Measurements from ENCODE around the gene HOXD4. TPM values are rescaled to one million over a fixed set of nuclear protein-coding genes. Genes with fewer than 3 reads are reported as not detected.

Gene HOXD4
- total RNA-seq, 1 experiment from 2014 or later, result not detected

DNA sequence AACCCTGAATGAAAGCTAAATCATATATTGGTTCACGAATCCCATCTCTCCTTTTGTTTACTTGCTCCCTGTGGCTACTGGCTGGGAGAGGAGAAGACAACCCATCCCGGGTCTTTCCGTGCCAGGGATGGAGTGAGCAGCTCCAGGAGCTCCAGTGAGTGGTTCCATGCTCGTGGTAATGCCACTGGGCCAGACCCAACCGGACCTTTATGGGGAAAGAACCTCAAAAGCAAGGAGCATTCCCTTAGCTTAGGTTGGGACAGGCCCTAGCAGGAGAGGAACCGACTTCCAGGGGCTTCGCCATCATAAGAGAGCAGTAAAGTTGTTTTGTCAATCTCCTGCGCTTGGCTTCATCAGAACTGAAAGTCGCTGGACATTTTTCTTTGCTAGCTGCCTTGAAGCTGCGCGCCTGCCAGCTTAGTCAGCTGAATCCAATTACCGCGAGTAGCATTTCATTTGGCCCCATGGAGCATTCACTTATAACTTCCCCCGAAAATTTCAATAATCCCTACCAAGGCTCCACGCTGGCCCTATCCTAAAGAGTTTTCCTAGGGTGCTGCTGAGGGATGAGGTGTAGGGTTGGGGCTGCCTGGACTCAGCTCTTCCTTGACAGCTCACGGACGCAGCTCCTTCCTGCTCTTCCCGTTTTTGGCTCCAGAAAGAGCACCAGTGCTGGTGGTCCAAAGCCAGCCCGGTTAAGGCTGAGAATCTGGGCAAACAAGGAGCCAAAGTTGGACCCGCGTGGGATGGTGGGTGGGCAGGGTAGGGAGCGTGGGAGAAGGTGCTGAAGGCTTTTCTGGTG is 10.7 kb downstream of the HOXD4 start:
- ATAC-seq (no peak), DNase-seq (ENCODE audit: low spot score) (no peak)
- CTCF ChIA-PET, result interaction anchor here (0.7 to 2.1 kb wide), 6 partner anchors 9 to 293 kb away, joined by 3 to 11 read pairs (median 4); no protein-coding TSS in a partner anchor
- Mint-ChIP-seq H3K4me3 (no peak overlapping the region), H3K36me3 (peaks cover 2% of the 10 kb centered on the region; the same call in 1 of the 2 replicates), H3K27ac (no peak overlapping the region), H3K9me3 (no peaks in the 10 kb centered on the region), H3K4me1 (peaks cover 35% of the 10 kb centered on the region), H3K27me3 (ENCODE audit: low read depth) (peaks cover 100% of the 10 kb centered on the region)
- TF ChIP-seq FOXK1 (CRISPR knock-in tag; IDR thresholded peaks at IDR 0.05) (no peak), NR2C2 (CRISPR knock-in tag; IDR thresholded peaks at IDR 0.05) (no peak), TCF7 (CRISPR knock-in tag; IDR thresholded peaks at IDR 0.05; ENCODE audit: low read depth) (no peak)
- TF ChIP-seq, protein P1, sequence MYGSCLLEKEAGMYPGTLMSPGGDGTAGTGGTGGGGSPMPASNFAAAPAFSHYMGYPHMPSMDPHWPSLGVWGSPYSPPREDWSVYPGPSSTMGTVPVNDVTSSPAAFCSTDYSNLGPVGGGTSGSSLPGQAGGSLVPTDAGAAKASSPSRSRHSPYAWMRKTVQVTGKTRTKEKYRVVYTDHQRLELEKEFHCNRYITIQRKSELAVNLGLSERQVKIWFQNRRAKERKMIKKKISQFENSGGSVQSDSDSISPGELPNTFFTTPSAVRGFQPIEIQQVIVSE (CRISPR knock-in tag; IDR thresholded peaks at IDR 0.05; ENCODE audit: borderline replicate concordance), result no peak
- TF ChIP-seq, protein P2, sequence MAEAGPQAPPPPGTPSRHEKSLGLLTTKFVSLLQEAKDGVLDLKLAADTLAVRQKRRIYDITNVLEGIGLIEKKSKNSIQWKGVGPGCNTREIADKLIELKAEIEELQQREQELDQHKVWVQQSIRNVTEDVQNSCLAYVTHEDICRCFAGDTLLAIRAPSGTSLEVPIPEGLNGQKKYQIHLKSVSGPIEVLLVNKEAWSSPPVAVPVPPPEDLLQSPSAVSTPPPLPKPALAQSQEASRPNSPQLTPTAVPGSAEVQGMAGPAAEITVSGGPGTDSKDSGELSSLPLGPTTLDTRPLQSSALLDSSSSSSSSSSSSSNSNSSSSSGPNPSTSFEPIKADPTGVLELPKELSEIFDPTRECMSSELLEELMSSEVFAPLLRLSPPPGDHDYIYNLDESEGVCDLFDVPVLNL (CRISPR knock-in tag; IDR thresholded peaks at IDR 0.05; ENCODE audit: borderline replicate concordance, low read depth), result no peak
- POLR2A ChIA-PET, result interaction anchor here (0.9 to 1.2 kb wide), 2 partner anchors 12 to 13 kb away, joined by 3 to 5 read pairs; no protein-coding TSS in a partner anchor

DNA sequence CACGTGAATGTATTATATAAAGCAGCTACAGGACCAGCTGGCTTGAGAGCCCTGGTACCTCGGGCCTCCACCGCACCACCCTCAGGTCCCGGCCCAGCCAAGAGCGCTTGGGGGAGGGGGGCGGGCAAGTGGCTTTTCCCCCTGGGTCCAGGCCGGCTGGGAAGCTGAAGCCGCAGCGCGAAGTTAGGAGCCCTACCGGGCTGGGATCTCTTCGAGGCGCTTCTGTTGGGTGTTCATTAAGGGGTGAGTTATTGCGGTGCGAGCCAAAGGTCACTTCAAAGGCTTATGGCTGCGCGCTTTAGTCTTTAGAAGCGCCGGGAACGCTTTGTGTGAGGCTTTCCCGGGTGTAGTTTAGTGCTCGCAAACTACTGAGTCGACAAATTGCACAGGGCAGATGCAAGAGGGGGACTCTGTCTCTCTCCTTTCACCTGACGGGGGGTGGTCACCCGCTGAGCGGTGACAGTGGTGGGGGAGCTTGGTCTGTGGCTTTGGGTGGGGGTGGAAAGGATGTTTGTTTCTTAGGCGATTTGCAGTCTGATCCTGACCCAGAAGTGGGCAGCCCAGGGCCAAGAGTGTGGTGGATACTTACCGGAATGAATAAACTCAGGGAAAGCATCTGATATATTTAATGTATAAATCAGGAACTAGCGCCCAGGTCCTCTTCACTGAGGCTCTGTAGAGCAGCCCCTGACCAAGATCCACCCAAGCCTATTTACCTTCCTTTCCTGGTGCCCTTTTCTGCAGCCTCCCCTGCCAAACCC is 11.7 kb downstream of the HOXD4 start:
- no peak overlapping the region; the same call in 1 of the 2 replicates for H3K4me3 Mint-ChIP-seq
- peaks cover 100% of the 10 kb centered on the region for H3K27me3 Mint-ChIP-seq (ENCODE audit: low read depth)
- no peak for ATAC-seq
- H3K9me3 Mint-ChIP-seq, result no peaks in the 10 kb centered on the region
- H3K4me1 Mint-ChIP-seq, result peaks cover 30% of the 10 kb centered on the region
- no peak for DNase-seq (ENCODE audit: low spot score)
- TF ChIP-seq ZNF232 (CRISPR knock-in tag; IDR thresholded peaks at IDR 0.05), result no peak
- TF ChIP-seq, protein P3, sequence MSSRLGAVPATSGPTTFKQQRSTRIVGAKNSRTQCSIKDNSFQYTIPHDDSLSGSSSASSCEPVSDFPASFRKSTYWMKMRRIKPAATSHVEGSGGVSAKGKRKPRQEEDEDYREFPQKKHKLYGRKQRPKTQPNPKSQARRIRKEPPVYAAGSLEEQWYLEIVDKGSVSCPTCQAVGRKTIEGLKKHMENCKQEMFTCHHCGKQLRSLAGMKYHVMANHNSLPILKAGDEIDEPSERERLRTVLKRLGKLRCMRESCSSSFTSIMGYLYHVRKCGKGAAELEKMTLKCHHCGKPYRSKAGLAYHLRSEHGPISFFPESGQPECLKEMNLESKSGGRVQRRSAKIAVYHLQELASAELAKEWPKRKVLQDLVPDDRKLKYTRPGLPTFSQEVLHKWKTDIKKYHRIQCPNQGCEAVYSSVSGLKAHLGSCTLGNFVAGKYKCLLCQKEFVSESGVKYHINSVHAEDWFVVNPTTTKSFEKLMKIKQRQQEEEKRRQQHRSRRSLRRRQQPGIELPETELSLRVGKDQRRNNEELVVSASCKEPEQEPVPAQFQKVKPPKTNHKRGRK (CRISPR knock-in tag; IDR thresholded peaks at IDR 0.05; ENCODE audit: borderline replicate concordance), result no peak
- TF ChIP-seq, protein P4, sequence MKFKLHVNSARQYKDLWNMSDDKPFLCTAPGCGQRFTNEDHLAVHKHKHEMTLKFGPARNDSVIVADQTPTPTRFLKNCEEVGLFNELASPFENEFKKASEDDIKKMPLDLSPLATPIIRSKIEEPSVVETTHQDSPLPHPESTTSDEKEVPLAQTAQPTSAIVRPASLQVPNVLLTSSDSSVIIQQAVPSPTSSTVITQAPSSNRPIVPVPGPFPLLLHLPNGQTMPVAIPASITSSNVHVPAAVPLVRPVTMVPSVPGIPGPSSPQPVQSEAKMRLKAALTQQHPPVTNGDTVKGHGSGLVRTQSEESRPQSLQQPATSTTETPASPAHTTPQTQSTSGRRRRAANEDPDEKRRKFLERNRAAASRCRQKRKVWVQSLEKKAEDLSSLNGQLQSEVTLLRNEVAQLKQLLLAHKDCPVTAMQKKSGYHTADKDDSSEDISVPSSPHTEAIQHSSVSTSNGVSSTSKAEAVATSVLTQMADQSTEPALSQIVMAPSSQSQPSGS (CRISPR knock-in tag; IDR thresholded peaks at IDR 0.05; ENCODE audit: borderline replicate concordance, low read depth), result no peak
- TF ChIP-seq, protein P2 (CRISPR knock-in tag; IDR thresholded peaks at IDR 0.05; ENCODE audit: borderline replicate concordance, low read depth), result no peak
- no peak for TF ChIP-seq ZNF121 (CRISPR knock-in tag; IDR thresholded peaks at IDR 0.05)
- TF ChIP-seq, protein P5, sequence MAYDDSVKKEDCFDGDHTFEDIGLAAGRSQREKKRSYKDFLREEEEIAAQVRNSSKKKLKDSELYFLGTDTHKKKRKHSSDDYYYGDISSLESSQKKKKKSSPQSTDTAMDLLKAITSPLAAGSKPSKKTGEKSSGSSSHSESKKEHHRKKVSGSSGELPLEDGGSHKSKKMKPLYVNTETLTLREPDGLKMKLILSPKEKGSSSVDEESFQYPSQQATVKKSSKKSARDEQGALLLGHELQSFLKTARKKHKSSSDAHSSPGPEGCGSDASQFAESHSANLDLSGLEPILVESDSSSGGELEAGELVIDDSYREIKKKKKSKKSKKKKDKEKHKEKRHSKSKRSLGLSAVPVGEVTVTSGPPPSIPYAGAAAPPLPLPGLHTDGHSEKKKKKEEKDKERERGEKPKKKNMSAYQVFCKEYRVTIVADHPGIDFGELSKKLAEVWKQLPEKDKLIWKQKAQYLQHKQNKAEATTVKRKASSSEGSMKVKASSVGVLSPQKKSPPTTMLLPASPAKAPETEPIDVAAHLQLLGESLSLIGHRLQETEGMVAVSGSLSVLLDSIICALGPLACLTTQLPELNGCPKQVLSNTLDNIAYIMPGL (CRISPR knock-in tag; IDR thresholded peaks at IDR 0.05), result no peak
- no peak for TF ChIP-seq MXD4 (CRISPR knock-in tag; IDR thresholded peaks at IDR 0.05; ENCODE audit: borderline replicate concordance)
- TF ChIP-seq, protein P6, sequence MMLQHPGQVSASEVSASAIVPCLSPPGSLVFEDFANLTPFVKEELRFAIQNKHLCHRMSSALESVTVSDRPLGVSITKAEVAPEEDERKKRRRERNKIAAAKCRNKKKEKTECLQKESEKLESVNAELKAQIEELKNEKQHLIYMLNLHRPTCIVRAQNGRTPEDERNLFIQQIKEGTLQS (CRISPR knock-in tag; conservative IDR thresholded peaks at IDR 0.05), result no peak
- no peak for TF ChIP-seq ZNF396 (CRISPR knock-in tag; IDR thresholded peaks at IDR 0.05; ENCODE audit: borderline replicate concordance)
- no peak for TF ChIP-seq SMAD4 (CRISPR knock-in tag; IDR thresholded peaks at IDR 0.05)
- TF ChIP-seq, protein P7, sequence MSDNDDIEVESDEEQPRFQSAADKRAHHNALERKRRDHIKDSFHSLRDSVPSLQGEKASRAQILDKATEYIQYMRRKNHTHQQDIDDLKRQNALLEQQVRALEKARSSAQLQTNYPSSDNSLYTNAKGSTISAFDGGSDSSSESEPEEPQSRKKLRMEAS (CRISPR knock-in tag; IDR thresholded peaks at IDR 0.05), result no peak
- no peak for TF ChIP-seq ZNF138 (CRISPR knock-in tag; conservative IDR thresholded peaks at IDR 0.05)
- TF ChIP-seq TEAD4 (CRISPR knock-in tag; IDR thresholded peaks at IDR 0.05), result no peak
- TF ChIP-seq MYBL2 (CRISPR knock-in tag; IDR thresholded peaks at IDR 0.05), result no peak
- TF ChIP-seq SP1 (CRISPR knock-in tag; conservative IDR thresholded peaks at IDR 0.05), result no peak
- H3K36me3 Mint-ChIP-seq, result no peaks in the 10 kb centered on the region
- POLR2A ChIA-PET, result interaction anchor here (0.6 to 1.2 kb wide), 3 partner anchors 12 to 591 kb away, joined by 3 to 5 read pairs (median 3); no protein-coding TSS in a partner anchor
- CTCF ChIA-PET, result interaction anchor here (0.7 to 2.1 kb wide), 6 partner anchors 8 to 292 kb away, joined by 3 to 11 read pairs (median 4); no protein-coding TSS in a partner anchor
- no peak overlapping the region for H3K27ac Mint-ChIP-seq
